Gastrocnemius medialis (tissue), 4 donors: ENCODE measurements around the gene CCDC80.

Experiments
- POLR2A ChIP-seq, 2 donors: fragments of 450-650 bp; IDR thresholded peaks; one replicate each; pipeline ENCODE4 v1.6.1; 2017; ENCODE audit warnings: antibody characterized with exemption in 2 of 2, mild to moderate bottlenecking in 2 of 2, moderate library complexity in 2 of 2
- TF ChIP-seq, protein P1 (sequence below), 5 experiments: fragments of 450-650 bp in 3 of 5; fragments of 200-600 bp in 2 of 5; sonication (generic) in 2 of 5; IDR thresholded peaks in 4 of 5; conservative IDR thresholded peaks in 1 of 5; 1 replicate in 4 of 5; 2 replicates in 1 of 5; pipeline ENCODE4 v1.5.1; 2016 to 2019; ENCODE audit warnings: antibody characterized with exemption in 5 of 5, mild to moderate bottlenecking in 3 of 5, moderate library complexity in 3 of 5

DNA sequence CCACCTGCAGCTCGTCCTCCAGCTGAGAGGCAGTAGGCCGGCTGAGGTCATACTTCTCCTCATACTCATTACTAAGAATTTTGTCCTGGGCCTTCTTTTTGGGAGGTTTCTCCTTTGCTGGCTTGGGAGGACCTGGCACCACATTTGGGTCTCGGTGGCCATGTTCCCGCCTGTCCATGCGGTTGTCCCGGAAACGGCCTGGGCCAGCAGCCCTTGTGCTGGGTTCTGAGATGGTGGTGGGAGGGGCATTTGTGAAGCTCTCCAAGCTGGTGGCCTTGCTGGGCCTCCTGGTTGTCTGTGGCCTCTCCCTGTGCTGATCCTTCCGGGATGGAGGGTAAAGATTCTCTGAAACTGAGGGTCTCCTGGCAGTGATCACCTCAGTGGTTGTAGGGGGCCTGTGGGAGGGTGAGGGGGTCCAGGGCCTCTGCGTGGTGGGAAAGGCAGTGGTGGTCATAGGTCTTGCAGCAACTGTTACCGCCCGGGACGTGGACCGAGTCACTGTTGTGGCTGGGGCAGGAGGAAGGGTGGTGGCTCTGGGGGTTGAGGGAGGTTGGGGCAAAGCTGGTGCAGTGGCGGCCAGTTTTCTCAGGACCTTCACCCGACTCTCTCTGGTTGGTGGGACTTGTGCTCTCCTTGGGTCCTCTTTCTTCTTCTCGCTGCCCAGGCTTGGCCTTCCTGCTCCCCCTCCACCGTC, 2.5 kb downstream of the CCDC80 start:
- TF ChIP-seq, protein P1, sequence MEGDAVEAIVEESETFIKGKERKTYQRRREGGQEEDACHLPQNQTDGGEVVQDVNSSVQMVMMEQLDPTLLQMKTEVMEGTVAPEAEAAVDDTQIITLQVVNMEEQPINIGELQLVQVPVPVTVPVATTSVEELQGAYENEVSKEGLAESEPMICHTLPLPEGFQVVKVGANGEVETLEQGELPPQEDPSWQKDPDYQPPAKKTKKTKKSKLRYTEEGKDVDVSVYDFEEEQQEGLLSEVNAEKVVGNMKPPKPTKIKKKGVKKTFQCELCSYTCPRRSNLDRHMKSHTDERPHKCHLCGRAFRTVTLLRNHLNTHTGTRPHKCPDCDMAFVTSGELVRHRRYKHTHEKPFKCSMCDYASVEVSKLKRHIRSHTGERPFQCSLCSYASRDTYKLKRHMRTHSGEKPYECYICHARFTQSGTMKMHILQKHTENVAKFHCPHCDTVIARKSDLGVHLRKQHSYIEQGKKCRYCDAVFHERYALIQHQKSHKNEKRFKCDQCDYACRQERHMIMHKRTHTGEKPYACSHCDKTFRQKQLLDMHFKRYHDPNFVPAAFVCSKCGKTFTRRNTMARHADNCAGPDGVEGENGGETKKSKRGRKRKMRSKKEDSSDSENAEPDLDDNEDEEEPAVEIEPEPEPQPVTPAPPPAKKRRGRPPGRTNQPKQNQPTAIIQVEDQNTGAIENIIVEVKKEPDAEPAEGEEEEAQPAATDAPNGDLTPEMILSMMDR (IDR thresholded peaks at IDR 0.05 in 4 of 5, conservative IDR thresholded peaks at IDR 0.05 in 1 of 5) = no peak
- no peak for TF ChIP-seq POLR2A (IDR thresholded peaks at IDR 0.05)
